A549 (cell line): ENCODE results near the gene IL1B.

Experiments
- ATOH8 ChIP-seq: fragments of 250-450 bp; sonication (Bioruptor Pico); IDR thresholded peaks from 2 replicates; pipeline ENCODE4 v1.5.0; 2020; ENCODE audit warnings: low read depth, mild to moderate bottlenecking, moderate library complexity
- BHLHE40 ChIP-seq: IDR thresholded peaks from 2 replicates; pipeline ENCODE4 v1.6.1; 2012; ENCODE audit warnings: low read depth, low read length, inconsistent platforms
- CEBPB ChIP-seq, 2 experiments: fragments of >200 bp in 1 of 2; sonication (Bioruptor Twin) in 1 of 2; formaldehyde crosslinking in 1 of 2; IDR thresholded peaks; 2 replicates each; pipeline ENCODE4 v1.6.1; 2012 to 2016
- CHD2 ChIP-seq: fragments of 150-350 bp; IDR thresholded peaks from 2 replicates; pipeline ENCODE4 v1.6.1; 2014; ENCODE audit warnings: low read length; ENCODE audit not compliant: partially characterized antibody
- CTCF ChIP-seq: fragments of >200 bp; sonication (Bioruptor Twin); formaldehyde crosslinking; IDR thresholded peaks from 3 replicates; pipeline ENCODE4 v1.5.1; 2016
- EHMT2 ChIP-seq: fragments of 200-600 bp; sonication (generic); IDR thresholded peaks from 2 replicates; pipeline ENCODE4 v1.6.1; 2016; ENCODE audit warnings: antibody characterized with exemption, low read depth, mild to moderate bottlenecking, moderate library complexity
- EP300 ChIP-seq, 2 experiments: fragments of >200 bp; sonication (Bioruptor Twin); formaldehyde crosslinking; IDR thresholded peaks; 2 replicates in 1 of 2; 3 replicates in 1 of 2; pipeline ENCODE4 v1.6.1; 2016 to 2017
- HOXA7 ChIP-seq: fragments of 250-450 bp; sonication (Bioruptor Pico); IDR thresholded peaks from 2 replicates; pipeline ENCODE4 v1.5.0; 2020; ENCODE audit warnings: mild to moderate bottlenecking, moderate library complexity
- JUN ChIP-seq, 2 experiments: fragments of >200 bp; sonication (Bioruptor Twin); formaldehyde crosslinking; IDR thresholded peaks; 2 replicates in 1 of 2; 3 replicates in 1 of 2; pipeline ENCODE4 v1.6.1; 2016 to 2017
- PBX3 ChIP-seq: IDR thresholded peaks from 2 replicates; pipeline ENCODE4 v1.6.1; 2012
- PHF8 ChIP-seq: fragments of 200-600 bp; sonication (generic); IDR thresholded peaks from 2 replicates; pipeline ENCODE4 v1.6.1; 2016; ENCODE audit warnings: low read depth, mild to moderate bottlenecking, antibody characterized with exemption, moderate library complexity, borderline replicate concordance
- POLR2A ChIP-seq: IDR thresholded peaks from 2 replicates; pipeline ENCODE4 v1.6.1; 2012; ENCODE audit warnings: mild to moderate bottlenecking, low read length
- USF2 ChIP-seq: fragments of 450-650 bp; IDR thresholded peaks from 2 replicates; pipeline ENCODE4 v1.6.1; 2014; ENCODE audit warnings: antibody characterized with exemption

- TF ChIP-seq PBX3 = no peak
- TF ChIP-seq CTCF = no peak
- TF ChIP-seq POLR2A = no peak
- no peak for TF ChIP-seq EP300 (IDR thresholded peaks at IDR 0.05)
- no peak for TF ChIP-seq PHF8
- no peak for TF ChIP-seq BHLHE40
- TF ChIP-seq JUN (IDR thresholded peaks at IDR 0.05) = no peak
- no peak for TF ChIP-seq HOXA7 (CRISPR knock-in tag)
- TF ChIP-seq CEBPB (IDR thresholded peaks at IDR 0.05) = no peak
- TF ChIP-seq CHD2 = no peak
- TF ChIP-seq ATOH8 (CRISPR knock-in tag) = no peak
- TF ChIP-seq EHMT2 = no peak
- TF ChIP-seq USF2 = no peak
These were observed 32.8 kb upstream of the IL1B start for GRCh38 chr2:112869258-112869842.
